ENCODE results near the gene OCRL. TPM values are rescaled to one million over a fixed set of nuclear protein-coding genes. Genes with fewer than 3 reads are reported as not detected.

OCRL gene
- total and polyA plus RNA-seq, 2 of the 4 experiments (the other 2 are of a cell fraction), result 19.4 to 20.6 TPM

GRCh38 chrX:129641941-129642340, 101.9 kb downstream of the OCRL start:
- H2BK20ac ChIP-seq (ENCODE audit: low read depth, low read length), result no peak overlapping the region
- no peak overlapping the region for H4K8ac ChIP-seq (ENCODE audit: low read depth in 2 of 2, low read length in 2 of 2)
- no peak overlapping the region for H3K23ac ChIP-seq (ENCODE audit: low read depth, low read length)
- ChIA-PET CTCF (interaction anchor here (0.9 kb wide), 1 partner anchor 84 kb away, joined by 3 read pairs; no protein-coding TSS in a partner anchor), POLR2A (ENCODE audit: unreplicated experiment) (no interaction called here)
- no peak overlapping the region for H2BK5ac ChIP-seq (ENCODE audit: low read depth, low read length, poor library complexity, severe bottlenecking)
- H3K14ac ChIP-seq (replicated peaks; ENCODE audit: low read depth, low read length), result no peak overlapping the region
- H4K91ac ChIP-seq (ENCODE audit: insufficient read depth, low read depth, low read length), result no peak overlapping the region
- no peak overlapping the region for H3K27ac ChIP-seq (ENCODE audit: insufficient read depth, low read length)
- no peak overlapping the region for H3K4me3 ChIP-seq (ENCODE audit: insufficient read depth, low read depth, low read length)
- no peak overlapping the region for H3K4me2 ChIP-seq (ENCODE audit: low read depth, low read length)
- no peak overlapping the region for H3K56ac ChIP-seq (ENCODE audit: extremely low read depth, insufficient read depth, low read length)
- H3K9ac ChIP-seq (ENCODE audit: low read depth, low read length), result no peak overlapping the region
- no peak overlapping the region for H2AFZ ChIP-seq (replicated peaks; ENCODE audit: low read length, poor library complexity)
- H2BK120ac ChIP-seq (ENCODE audit: low read depth, low read length), result no peak overlapping the region
- no peaks in the 10 kb centered on the region for H3K4me1 ChIP-seq (ENCODE audit: control insufficient read depth, insufficient read depth, low read length)
- dilution Hi-C loops (cut with HindIII; ENCODE audit: low sequenced_read_pairs, unreplicated experiment) (no loop called here), intact Hi-C loops (cut with micrococcal nuclease) (no loop called here), in situ Hi-C loops (cut with MboI; ENCODE audit: low sequenced_read_pairs) (no loop called here)
- TF ChIP-seq MXI1 (IDR thresholded peaks at IDR 0.05; ENCODE audit: borderline replicate concordance, low read depth, low read length), result no peak
- no peak for TF ChIP-seq CHD1 (IDR thresholded peaks at IDR 0.05; ENCODE audit: low read depth, low read length)
- no peak for TF ChIP-seq MAFK (IDR thresholded peaks at IDR 0.05; ENCODE audit: low read depth, low read length)
- no peak for TF ChIP-seq RAD21 (IDR thresholded peaks at IDR 0.05; ENCODE audit: low read length)
- TF ChIP-seq MAZ (IDR thresholded peaks at IDR 0.05; ENCODE audit: borderline replicate concordance, low read depth, low read length), result no peak
- no peak for TF ChIP-seq NFE2L2 (IDR thresholded peaks at IDR 0.05; ENCODE audit: low read depth, low read length)
- H4K20me1 ChIP-seq (ENCODE audit: insufficient read depth, low read length), result no peaks in the 10 kb centered on the region
- DNase-seq (peak; percentile 51), ATAC-seq (ENCODE audit: low read depth) (no peak)
- H3K9me3 ChIP-seq (ENCODE audit: control insufficient read depth, insufficient read depth, low read length), result peaks cover 7% of the 10 kb centered on the region
- no peak overlapping the region for H2AK9ac ChIP-seq (replicated peaks; ENCODE audit: low read depth, low read length, poor library complexity)
- H3K79me1 ChIP-seq (ENCODE audit: low read depth in 1 of 2, low read length in 2 of 2), result no peaks in the 10 kb centered on the region
- H3K18ac ChIP-seq (ENCODE audit: low read depth, low read length), result no peak overlapping the region
- no peak overlapping the region for H4K5ac ChIP-seq (ENCODE audit: low read depth, low read length)
- H3K36me3 ChIP-seq (ENCODE audit: control insufficient read depth, insufficient read depth, low read length), result no peaks in the 10 kb centered on the region
- no peak overlapping the region for H3K4ac ChIP-seq (ENCODE audit: low read depth, low read length)
- H3K9me1 ChIP-seq (ENCODE audit: insufficient read depth, low read length), result no peaks in the 10 kb centered on the region
- no peak overlapping the region for H2AK5ac ChIP-seq (ENCODE audit: low read depth, low read length)
- peaks cover 10% of the 10 kb centered on the region; the same call in 1 of the 2 replicates for H3K27me3 ChIP-seq (ENCODE audit: control insufficient read depth, insufficient read depth, low read length)
- BruUV-seq (replicated peaks), result no TSS peak
- H2BK15ac ChIP-seq (ENCODE audit: low read depth, low read length), result no peak overlapping the region
- WGBS, 2 experiments (ENCODE audit: extremely low coverage in 2 of 2, insufficient read length in 1 of 2), result 29% methylated on average over 3 of the region's 3 CpGs; no CpG with 5 or more reads in 1 of the 2 experiments

Small RNA genes lying within 50 kb of the gene (microRNA-seq; reads per million reads assigned to microRNA genes)
- not detected for gene RF01169 (ENCODE audit: insufficient read depth, insufficient read length)

Small RNA genes lying within 50 kb of the gene (small RNA-seq; reads per million reads assigned to genes)
- 0 to 0.04 (median 0) reads per million in 5 experiments for gene RF01169

Other genes with a start within 250 kb of the OCRL start
- gene SMARCA1, start 16.8 kb upstream of the OCRL start, total RNA-seq (2012; rRNA removed), result 31.0 and 71.4 TPM in 2 replicates
- gene SMARCA1, start 16.8 kb upstream of the OCRL start, polyA plus RNA-seq (2012; rRNA removed), result 24.5 and 32.8 TPM in 2 replicates
- under 0.01 and 0.18 TPM in 2 replicates for gene APLN, start 114.7 kb downstream of the OCRL start, total RNA-seq (2012; rRNA removed)
- gene APLN, start 114.7 kb downstream of the OCRL start, polyA plus RNA-seq (2012; rRNA removed), result 0.67 and 0.72 TPM in 2 replicates
- gene XPNPEP2, start 198.7 kb downstream of the OCRL start, total RNA-seq (2012; rRNA removed), result under 0.01 TPM in 1 of 2 replicates, not detected in the other
- 0.07 TPM in 1 of 2 replicates, not detected in the other for gene XPNPEP2, start 198.7 kb downstream of the OCRL start, polyA plus RNA-seq (2012; rRNA removed)
- not detected in 2 replicates for gene SASH3, start 239.7 kb downstream of the OCRL start, total RNA-seq (2012; rRNA removed)
- gene SASH3, start 239.7 kb downstream of the OCRL start, polyA plus RNA-seq (2012; rRNA removed), result not detected in 2 replicates

Data from IMR-90 (cell line).